Measurements from ENCODE around the gene TXNDC11.

GRCh38 chr16:11668623-11669379, 73.9 kb downstream of the TXNDC11 start:
- TF ChIP-seq EZH2 (IDR thresholded peaks at IDR 0.05; ENCODE audit: borderline replicate concordance, low read depth, low read length, poor library complexity, severe bottlenecking): no peak
- TF ChIP-seq, protein P1, sequence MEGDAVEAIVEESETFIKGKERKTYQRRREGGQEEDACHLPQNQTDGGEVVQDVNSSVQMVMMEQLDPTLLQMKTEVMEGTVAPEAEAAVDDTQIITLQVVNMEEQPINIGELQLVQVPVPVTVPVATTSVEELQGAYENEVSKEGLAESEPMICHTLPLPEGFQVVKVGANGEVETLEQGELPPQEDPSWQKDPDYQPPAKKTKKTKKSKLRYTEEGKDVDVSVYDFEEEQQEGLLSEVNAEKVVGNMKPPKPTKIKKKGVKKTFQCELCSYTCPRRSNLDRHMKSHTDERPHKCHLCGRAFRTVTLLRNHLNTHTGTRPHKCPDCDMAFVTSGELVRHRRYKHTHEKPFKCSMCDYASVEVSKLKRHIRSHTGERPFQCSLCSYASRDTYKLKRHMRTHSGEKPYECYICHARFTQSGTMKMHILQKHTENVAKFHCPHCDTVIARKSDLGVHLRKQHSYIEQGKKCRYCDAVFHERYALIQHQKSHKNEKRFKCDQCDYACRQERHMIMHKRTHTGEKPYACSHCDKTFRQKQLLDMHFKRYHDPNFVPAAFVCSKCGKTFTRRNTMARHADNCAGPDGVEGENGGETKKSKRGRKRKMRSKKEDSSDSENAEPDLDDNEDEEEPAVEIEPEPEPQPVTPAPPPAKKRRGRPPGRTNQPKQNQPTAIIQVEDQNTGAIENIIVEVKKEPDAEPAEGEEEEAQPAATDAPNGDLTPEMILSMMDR (conservative IDR thresholded peaks at IDR 0.05; ENCODE audit: low read depth, low read length): no peak
